ENCODE results near the gene SLC2A6.

SLC2A6 gene

DNA sequence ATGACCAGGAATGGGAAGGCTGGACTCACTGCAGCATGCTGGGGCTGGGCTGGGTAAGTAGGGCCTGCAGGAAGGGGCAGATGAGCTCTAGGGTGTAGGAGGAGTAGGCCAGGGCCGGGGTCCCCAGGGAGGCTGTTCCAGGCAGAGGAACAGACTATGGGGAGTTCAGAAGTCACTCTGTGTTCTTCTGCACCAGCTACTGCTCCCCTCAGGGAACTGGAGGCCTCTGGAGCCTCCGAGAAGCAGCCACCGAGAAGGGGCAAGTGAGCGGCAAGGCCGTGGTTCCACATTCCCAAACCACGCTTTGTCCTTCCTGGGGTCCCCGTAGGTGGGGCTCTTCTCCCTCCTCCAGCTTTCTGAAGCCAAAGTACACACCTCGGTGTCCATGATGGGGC is 8.4 kb upstream of the SLC2A6 start:
- no peak overlapping the region for H3K27ac ChIP-seq
- TF ChIP-seq ZFX (IDR thresholded peaks at IDR 0.05; ENCODE audit: borderline replicate concordance) = no peak
- TF ChIP-seq, protein P1, sequence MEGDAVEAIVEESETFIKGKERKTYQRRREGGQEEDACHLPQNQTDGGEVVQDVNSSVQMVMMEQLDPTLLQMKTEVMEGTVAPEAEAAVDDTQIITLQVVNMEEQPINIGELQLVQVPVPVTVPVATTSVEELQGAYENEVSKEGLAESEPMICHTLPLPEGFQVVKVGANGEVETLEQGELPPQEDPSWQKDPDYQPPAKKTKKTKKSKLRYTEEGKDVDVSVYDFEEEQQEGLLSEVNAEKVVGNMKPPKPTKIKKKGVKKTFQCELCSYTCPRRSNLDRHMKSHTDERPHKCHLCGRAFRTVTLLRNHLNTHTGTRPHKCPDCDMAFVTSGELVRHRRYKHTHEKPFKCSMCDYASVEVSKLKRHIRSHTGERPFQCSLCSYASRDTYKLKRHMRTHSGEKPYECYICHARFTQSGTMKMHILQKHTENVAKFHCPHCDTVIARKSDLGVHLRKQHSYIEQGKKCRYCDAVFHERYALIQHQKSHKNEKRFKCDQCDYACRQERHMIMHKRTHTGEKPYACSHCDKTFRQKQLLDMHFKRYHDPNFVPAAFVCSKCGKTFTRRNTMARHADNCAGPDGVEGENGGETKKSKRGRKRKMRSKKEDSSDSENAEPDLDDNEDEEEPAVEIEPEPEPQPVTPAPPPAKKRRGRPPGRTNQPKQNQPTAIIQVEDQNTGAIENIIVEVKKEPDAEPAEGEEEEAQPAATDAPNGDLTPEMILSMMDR (IDR thresholded peaks at IDR 0.05) = no peak

DNA sequence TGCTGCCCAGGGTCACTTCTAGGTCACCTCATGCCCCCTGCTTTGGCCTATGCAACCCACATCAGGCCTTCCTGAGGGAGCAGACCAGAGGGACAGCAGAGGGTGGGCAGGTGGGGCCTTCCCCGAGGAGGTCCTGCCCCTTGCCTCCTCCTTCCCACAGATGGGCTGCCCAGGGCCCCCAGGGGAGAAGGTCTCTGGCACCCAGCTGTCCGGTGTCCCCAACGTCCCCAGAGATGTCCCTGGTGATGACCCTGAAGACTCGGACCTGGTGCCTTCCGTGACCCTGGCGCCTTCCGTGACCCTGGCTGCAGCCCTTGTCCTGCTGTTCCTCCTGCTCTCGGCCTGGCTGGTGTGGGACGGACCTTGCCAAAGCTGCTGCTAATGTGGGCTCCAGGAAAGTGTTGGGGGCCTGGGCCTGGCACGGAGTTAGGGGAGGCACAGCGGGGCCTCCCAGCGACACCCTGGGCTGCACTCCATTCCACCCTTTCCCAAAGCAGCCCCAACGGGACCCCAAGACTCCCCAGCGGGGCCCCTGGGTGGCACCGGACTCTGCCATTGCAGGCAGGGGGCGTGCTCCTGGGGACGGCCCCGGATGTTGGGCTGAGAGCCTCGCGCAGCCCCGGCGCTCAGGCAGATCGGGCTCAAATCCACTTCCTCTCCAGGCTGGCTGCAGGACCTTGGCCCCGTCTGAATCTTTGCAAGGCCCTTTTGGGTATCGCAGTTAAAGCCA is 6.8 kb upstream of the SLC2A6 start:
- no peak overlapping the region for H3K27ac ChIP-seq
- no peak for TF ChIP-seq ZFX (IDR thresholded peaks at IDR 0.05; ENCODE audit: borderline replicate concordance)
- TF ChIP-seq, protein P1 (IDR thresholded peaks at IDR 0.05) = no peak

DNA sequence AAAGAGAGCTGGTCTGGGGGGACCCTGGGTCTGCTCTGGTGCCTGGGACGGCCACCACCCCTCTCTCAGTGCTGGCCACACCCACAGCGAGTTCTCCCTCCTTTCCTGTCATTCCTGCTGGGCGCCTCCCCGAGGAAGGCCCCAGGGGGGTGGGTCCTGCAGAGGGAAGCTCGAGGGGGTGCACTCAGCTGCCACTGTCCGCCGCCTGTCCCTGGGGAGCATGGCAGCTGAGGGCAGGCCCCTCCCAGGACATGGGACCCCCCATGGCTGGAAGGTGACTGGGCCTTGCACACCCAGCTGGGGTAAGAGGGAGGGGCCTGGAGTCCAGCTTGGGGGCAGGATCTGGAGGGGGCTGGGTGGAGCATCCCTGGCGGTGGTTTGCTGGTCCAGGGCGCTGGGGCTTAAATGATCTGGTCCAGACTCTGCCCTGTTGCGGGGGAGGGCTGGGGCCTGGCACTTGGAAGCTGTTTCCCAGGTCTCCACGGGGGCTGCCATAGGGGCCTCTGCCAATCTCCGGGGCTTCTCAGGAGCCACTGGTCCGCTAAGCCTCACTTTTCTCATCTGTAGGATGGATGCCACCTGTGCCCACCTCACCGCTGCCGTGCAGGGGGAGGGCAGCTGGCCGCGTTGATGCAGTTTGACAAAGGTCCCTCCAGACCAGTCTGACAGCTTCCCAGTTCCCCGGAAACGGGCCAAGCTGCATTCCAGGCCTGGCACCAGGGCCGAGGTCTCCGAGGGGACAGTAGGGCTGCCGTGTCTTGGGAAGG is 6.0 kb upstream of the SLC2A6 start:
- TF ChIP-seq, protein P1 (IDR thresholded peaks at IDR 0.05) = no peak
- no peak for TF ChIP-seq ZFX (IDR thresholded peaks at IDR 0.05; ENCODE audit: borderline replicate concordance)
- no peak overlapping the region for H3K27ac ChIP-seq

DNA sequence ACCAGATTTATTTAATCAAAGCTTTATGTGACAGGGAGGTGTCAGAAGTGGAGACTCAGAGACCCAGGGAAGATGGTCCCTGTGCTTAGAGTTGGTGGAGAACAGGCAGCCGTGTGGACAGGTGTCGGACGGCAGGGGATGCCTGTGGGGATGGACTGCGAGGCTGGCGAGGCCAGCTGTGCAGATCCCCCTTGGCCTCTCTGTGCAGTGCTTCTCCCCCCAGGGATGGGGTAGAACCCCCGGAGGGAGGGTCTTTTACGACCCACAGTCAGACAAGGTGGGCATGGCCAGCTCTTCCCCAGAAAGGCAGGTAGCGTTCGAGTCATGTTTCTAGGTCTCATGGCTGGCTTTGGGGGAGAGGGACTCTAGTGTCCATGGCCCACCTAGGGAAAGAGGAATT is 4.7 kb upstream of the SLC2A6 start:
- H3K27ac ChIP-seq = no peak overlapping the region
- TF ChIP-seq, protein P1 (IDR thresholded peaks at IDR 0.05) = no peak
- TF ChIP-seq ZFX (IDR thresholded peaks at IDR 0.05; ENCODE audit: borderline replicate concordance) = no peak

GRCh38 chr9:133477992-133478850 is 678 bp downstream of the SLC2A6 start:
- H3K27ac ChIP-seq = no peak overlapping the region
- TF ChIP-seq ZFX (IDR thresholded peaks at IDR 0.05; ENCODE audit: borderline replicate concordance) = no peak

GRCh38 chr9:133477461-133477860 is 1.4 kb downstream of the SLC2A6 start:
- TF ChIP-seq ZFX (IDR thresholded peaks at IDR 0.05; ENCODE audit: borderline replicate concordance) = no peak
- no peak overlapping the region for H3K27ac ChIP-seq

DNA sequence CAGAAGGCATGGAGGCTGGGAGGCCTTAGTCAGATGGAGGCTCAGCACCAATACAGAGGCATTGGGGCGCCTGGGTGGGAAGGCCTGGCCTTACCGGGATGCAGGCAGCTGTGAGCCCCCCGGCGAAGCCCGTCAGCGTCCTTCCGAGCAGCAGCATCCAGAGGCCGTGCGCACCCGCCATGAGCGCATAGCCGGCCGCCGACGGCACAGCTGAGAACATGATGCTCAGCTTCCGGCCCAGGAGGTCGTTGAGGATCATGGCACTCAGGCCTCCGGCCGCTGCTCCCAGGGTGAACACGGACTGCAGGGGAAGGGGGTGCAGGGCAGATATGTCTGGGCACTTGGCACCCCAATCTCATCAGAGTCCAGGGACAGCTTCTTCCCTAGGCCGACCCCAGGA is 2.0 kb downstream of the SLC2A6 start:
- TF ChIP-seq, protein P1 (IDR thresholded peaks at IDR 0.05) = no peak
- TF ChIP-seq ZFX (IDR thresholded peaks at IDR 0.05; ENCODE audit: borderline replicate concordance) = no peak
- H3K27ac ChIP-seq = no peak overlapping the region
